Measurements from ENCODE around the gene TRABD2B. TPM values are rescaled to one million over a fixed set of nuclear protein-coding genes. Genes with fewer than 3 reads are reported as not detected.

The TRABD2B gene
- 0.82 TPM for total RNA-seq

DNA sequence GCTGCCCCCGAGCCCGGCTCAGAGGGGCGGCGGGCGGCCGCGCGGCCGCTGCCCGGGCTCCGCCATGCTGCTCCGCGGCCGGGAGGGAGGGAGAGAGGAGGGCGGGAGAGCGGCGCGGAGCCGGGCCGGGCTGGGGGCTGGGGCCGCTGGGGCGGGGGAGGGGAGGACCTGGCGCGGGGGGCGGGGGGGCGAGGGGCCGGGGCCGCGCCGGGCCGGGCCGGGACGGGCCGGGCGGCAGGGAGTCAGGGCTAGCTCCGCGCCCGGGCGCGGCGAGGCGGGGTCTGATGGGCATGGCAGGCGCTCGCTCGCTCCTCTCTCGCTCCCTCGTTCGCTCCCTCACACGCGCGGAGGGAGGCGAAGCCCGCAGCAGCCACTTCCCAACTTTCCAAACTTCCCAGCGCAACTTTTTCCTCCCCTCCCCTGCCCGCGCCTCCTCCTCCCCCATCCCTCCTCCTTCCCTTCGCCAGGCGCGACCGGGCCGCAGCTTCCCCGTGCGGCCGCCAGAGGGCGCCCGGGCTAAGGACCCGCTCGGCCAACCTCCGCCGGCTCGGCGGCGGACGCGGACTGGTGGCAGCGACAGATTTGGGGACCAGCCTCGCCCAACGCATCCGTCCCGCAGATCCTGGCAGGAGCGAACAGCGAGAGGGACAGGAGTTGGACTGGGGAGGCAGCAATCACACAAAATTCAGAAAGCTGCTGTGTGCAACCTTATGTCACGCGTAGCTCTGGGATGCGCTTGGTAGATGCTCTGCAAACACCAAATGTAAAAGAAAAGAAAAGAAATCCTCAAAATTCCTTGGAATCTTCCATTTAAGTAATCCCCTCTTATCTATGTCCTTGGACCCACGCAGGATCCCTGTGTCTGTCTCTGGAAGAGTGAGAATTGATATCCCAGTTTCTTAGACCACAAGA, at the start of gene TRABD2B:
Gene TRABD2B (minus strand): TSS at position 97 of the 912 bp plus-strand sequence.

Other genes starting within 250 kb of the TRABD2B start
- not detected for gene SLC5A9, start 225.3 kb upstream of the TRABD2B start, total RNA-seq